Neural cell (in vitro differentiated cells): ENCODE measurements around the gene ANKRD62. TPM values are rescaled to one million over a fixed set of nuclear protein-coding genes. Genes with fewer than 3 reads are reported as not detected.

Source experiments
- H2AFZ ChIP-seq: fragments of 200-600, 300-800 bp; sonication (generic), shearing (Covaris generic); 2 replicates; pipeline ENCODE4 v1.6.0; 2014; ENCODE audit warnings: low read depth, mild to moderate bottlenecking, antibody characterized with exemption, low read length, moderate library complexity
- H3F3A ChIP-seq: fragments of 200-600 bp; shearing (Covaris generic); 2 replicates; pipeline ENCODE4 v1.6.1; 2016; ENCODE audit warnings: mild to moderate bottlenecking, moderate library complexity, mixed read lengths, antibody characterized with exemption, low read length; ENCODE audit not compliant: insufficient read depth, poor library complexity, severe bottlenecking
- H3K27ac ChIP-seq: fragments of 200-600, 300-800 bp; sonication (generic), shearing (Covaris generic); 2 replicates; pipeline ENCODE4 v1.5.1; 2014; ENCODE audit warnings: mild to moderate bottlenecking, low read length, moderate library complexity
- H3K27me3 ChIP-seq: fragments of 300-800, 200-600 bp; sonication (generic), shearing (Covaris generic); 2 replicates; pipeline ENCODE4 v1.6.0; 2014; ENCODE audit warnings: mild to moderate bottlenecking, low read depth, low read length, moderate library complexity; ENCODE audit not compliant: insufficient read depth
- H3K36me3 ChIP-seq: fragments of 300-800, 200-600 bp; sonication (generic), shearing (Covaris generic); 2 replicates; pipeline ENCODE4 v1.5.1; 2014; ENCODE audit warnings: mild to moderate bottlenecking, antibody characterized with exemption, low read length, moderate library complexity; ENCODE audit not compliant: insufficient read depth
- H3K4me2 ChIP-seq: fragments of 300-800, 200-600 bp; sonication (generic), shearing (Covaris generic); 2 replicates; pipeline ENCODE4 v1.6.0; 2014; ENCODE audit warnings: mild to moderate bottlenecking, low read length
- H3K4me3 ChIP-seq: fragments of 300-800, 200-600 bp; sonication (generic), shearing (Covaris generic); 2 replicates; pipeline ENCODE4 v1.5.1; 2014; ENCODE audit warnings: mild to moderate bottlenecking, low read length, moderate library complexity
- H3K79me2 ChIP-seq: fragments of 200-600 bp; shearing (Covaris generic); replicated peaks from 2 replicates; pipeline ENCODE4 v1.6.0; 2014; ENCODE audit warnings: mild to moderate bottlenecking, low read length, moderate library complexity; ENCODE audit not compliant: insufficient read depth
- H3K9ac ChIP-seq: fragments of 300-800, 200-600 bp; sonication (generic), shearing (Covaris generic); 2 replicates; pipeline ENCODE4 v1.6.1; 2016; ENCODE audit warnings: mild to moderate bottlenecking, low read length, mixed read lengths
- H3K9me2 ChIP-seq: fragments of 200-600 bp; shearing (Covaris generic); 2 replicates; pipeline ENCODE4 v1.6.1; 2016; ENCODE audit warnings: mild to moderate bottlenecking, low read length, mixed read lengths; ENCODE audit not compliant: insufficient read depth
- H3K9me3 ChIP-seq: fragments of 200-600, 300-800 bp; sonication (generic), shearing (Covaris generic); 2 replicates; pipeline ENCODE4 v1.6.1; 2016; ENCODE audit warnings: mild to moderate bottlenecking, mixed run types, low read length, moderate library complexity, mixed read lengths
- H4K20me1 ChIP-seq: fragments of 200-600 bp; shearing (Covaris generic); 2 replicates; pipeline ENCODE4 v1.6.1; 2016; ENCODE audit warnings: mild to moderate bottlenecking, mixed run types; ENCODE audit not compliant: insufficient read depth
- EP300 ChIP-seq: fragments of 450-650 bp; conservative IDR thresholded peaks from 2 replicates; pipeline ENCODE4 v1.6.1; 2014; ENCODE audit warnings: antibody characterized with exemption, mild to moderate bottlenecking, moderate library complexity; ENCODE audit not compliant: poor library complexity, severe bottlenecking
- EZH2 ChIP-seq: fragments of 200-600, 300-800 bp; shearing (Covaris generic), sonication (generic); IDR thresholded peaks from 2 replicates; pipeline ENCODE4 v1.6.1; 2014; ENCODE audit warnings: antibody characterized with exemption, low read length, borderline replicate concordance, mild to moderate bottlenecking; ENCODE audit not compliant: insufficient read depth, poor library complexity, severe bottlenecking
- MXI1 ChIP-seq: fragments of 450-650 bp; conservative IDR thresholded peaks from 2 replicates; pipeline ENCODE4 v1.6.1; 2014; ENCODE audit warnings: antibody characterized with exemption, mild to moderate bottlenecking; ENCODE audit not compliant: poor library complexity, severe bottlenecking
- POLR2AphosphoS5 ChIP-seq: IDR thresholded peaks from 2 replicates; pipeline ENCODE4 v1.6.1; 2012
- RAD21 ChIP-seq: fragments of 450-650 bp; conservative IDR thresholded peaks from 2 replicates; pipeline ENCODE4 v1.6.1; 2014; ENCODE audit warnings: antibody characterized with exemption, mild to moderate bottlenecking, moderate library complexity
- SMC3 ChIP-seq: fragments of 450-650 bp; conservative IDR thresholded peaks from 2 replicates; pipeline ENCODE4 v1.6.1; 2014; ENCODE audit warnings: antibody characterized with exemption, mild to moderate bottlenecking, moderate library complexity; ENCODE audit not compliant: poor library complexity
- TAF1 ChIP-seq: IDR thresholded peaks from 2 replicates; pipeline ENCODE4 v1.6.1; 2012; ENCODE audit warnings: low read depth
- polyA plus RNA-seq: library from polyadenylated mRNA; depleted of rRNA; stranded (reverse); fragments of >200 nt; gene quantifications from 2 replicates; pipeline ENCODE4 v1.2.3, GENCODE V29; 2014
- TF ChIP-seq, protein P1 (sequence below): IDR thresholded peaks from 2 replicates; pipeline ENCODE4 v1.6.1; 2012; ENCODE audit warnings: borderline replicate concordance
- TF ChIP-seq, protein P2 (sequence below): fragments of 450-650 bp; IDR thresholded peaks from 2 replicates; pipeline ENCODE4 v1.5.1; 2014; ENCODE audit warnings: antibody characterized with exemption, mild to moderate bottlenecking, moderate library complexity; ENCODE audit not compliant: poor library complexity, severe bottlenecking

ANKRD62 gene
- polyA plus RNA-seq, 1 donor from 2014 or later: not detected

DNA sequence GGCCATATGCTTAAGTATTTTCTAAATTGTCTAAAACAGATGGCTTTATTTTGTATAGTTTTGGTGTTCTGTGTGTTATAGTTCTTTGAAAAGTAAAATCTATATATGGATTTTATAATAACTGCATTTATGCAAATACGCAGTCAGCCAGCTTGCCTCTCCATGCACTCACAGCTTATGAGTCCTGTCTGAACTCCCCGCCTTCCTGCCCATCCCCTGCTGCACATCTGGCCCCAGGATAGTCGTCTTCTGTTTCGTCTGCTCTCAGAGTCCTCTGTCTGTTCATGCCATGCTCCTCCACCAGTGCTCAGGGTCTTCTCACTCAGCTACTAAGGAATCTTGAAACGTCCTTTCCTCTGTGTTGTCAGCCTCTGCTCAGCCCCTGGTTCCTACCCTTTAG, 28.2 kb upstream of the ANKRD62 start:
- H3K9ac ChIP-seq: no peak overlapping the region

DNA sequence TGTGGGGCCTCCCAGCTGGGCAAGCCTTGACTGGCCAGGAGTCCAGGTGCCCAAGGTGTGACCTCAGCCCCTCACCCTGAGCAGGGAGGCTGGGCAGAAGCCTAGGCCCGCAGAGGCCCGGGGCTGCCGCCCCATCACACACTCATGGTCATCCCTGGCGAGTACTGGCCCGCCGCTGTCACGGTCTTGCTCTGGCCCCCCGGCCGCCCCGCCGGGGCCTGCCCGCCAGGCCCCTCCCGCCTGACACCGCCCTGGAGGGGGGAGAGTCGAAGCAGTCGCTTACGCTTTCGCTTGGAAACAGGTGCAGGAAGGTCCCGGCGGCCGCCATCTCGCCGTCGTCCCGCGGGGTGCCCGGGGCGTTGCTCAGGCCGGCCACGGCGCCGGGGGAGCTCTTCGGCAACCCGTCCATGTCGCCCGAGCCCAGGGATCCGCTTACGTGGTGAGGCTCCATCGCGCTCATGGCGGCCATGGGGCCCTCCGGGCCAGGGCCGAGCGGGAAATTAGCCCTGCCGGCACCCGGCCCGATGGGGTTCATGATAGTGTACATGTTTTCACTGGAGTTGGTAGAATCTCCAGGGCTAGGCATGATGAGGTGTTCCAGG, 26.6 kb upstream of the ANKRD62 start:
- Histone ChIP-seq H4K20me1 (no peaks in the 10 kb centered on the region), H3K9ac (no peak overlapping the region), H3K9me3 (no peaks in the 10 kb centered on the region), H3K9me2 (no peaks in the 10 kb centered on the region), H3K27ac (no peak overlapping the region), H2AFZ (no peak overlapping the region), H3K27me3 (no peaks in the 10 kb centered on the region), H3F3A (no peaks in the 10 kb centered on the region), H3K36me3 (no peaks in the 10 kb centered on the region), H3K79me2 (no peaks in the 10 kb centered on the region), H3K4me3 (no peak overlapping the region), H3K4me2 (no peak overlapping the region)
- TF ChIP-seq EZH2 (no peak), SMC3 (no peak), POLR2AphosphoS5 (no peak), TAF1 (no peak), MXI1 (no peak), RAD21 (no peak), EP300 (no peak)
- TF ChIP-seq, protein P1, sequence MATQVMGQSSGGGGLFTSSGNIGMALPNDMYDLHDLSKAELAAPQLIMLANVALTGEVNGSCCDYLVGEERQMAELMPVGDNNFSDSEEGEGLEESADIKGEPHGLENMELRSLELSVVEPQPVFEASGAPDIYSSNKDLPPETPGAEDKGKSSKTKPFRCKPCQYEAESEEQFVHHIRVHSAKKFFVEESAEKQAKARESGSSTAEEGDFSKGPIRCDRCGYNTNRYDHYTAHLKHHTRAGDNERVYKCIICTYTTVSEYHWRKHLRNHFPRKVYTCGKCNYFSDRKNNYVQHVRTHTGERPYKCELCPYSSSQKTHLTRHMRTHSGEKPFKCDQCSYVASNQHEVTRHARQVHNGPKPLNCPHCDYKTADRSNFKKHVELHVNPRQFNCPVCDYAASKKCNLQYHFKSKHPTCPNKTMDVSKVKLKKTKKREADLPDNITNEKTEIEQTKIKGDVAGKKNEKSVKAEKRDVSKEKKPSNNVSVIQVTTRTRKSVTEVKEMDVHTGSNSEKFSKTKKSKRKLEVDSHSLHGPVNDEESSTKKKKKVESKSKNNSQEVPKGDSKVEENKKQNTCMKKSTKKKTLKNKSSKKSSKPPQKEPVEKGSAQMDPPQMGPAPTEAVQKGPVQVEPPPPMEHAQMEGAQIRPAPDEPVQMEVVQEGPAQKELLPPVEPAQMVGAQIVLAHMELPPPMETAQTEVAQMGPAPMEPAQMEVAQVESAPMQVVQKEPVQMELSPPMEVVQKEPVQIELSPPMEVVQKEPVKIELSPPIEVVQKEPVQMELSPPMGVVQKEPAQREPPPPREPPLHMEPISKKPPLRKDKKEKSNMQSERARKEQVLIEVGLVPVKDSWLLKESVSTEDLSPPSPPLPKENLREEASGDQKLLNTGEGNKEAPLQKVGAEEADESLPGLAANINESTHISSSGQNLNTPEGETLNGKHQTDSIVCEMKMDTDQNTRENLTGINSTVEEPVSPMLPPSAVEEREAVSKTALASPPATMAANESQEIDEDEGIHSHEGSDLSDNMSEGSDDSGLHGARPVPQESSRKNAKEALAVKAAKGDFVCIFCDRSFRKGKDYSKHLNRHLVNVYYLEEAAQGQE: no peak
- TF ChIP-seq, protein P2, sequence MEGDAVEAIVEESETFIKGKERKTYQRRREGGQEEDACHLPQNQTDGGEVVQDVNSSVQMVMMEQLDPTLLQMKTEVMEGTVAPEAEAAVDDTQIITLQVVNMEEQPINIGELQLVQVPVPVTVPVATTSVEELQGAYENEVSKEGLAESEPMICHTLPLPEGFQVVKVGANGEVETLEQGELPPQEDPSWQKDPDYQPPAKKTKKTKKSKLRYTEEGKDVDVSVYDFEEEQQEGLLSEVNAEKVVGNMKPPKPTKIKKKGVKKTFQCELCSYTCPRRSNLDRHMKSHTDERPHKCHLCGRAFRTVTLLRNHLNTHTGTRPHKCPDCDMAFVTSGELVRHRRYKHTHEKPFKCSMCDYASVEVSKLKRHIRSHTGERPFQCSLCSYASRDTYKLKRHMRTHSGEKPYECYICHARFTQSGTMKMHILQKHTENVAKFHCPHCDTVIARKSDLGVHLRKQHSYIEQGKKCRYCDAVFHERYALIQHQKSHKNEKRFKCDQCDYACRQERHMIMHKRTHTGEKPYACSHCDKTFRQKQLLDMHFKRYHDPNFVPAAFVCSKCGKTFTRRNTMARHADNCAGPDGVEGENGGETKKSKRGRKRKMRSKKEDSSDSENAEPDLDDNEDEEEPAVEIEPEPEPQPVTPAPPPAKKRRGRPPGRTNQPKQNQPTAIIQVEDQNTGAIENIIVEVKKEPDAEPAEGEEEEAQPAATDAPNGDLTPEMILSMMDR: no peak

More for the DNA sequence above, 28.2 kb upstream of the ANKRD62 start:
- Histone ChIP-seq H3K9me3 (no peaks in the 10 kb centered on the region), H3K36me3 (no peaks in the 10 kb centered on the region), H3K79me2 (no peaks in the 10 kb centered on the region), H2AFZ (no peak overlapping the region), H3K27ac (no peak overlapping the region), H3K27me3 (no peaks in the 10 kb centered on the region), H4K20me1 (no peaks in the 10 kb centered on the region), H3F3A (no peaks in the 10 kb centered on the region), H3K4me3 (no peak overlapping the region), H3K4me2 (no peak overlapping the region), H3K9me2 (no peaks in the 10 kb centered on the region)
- TF ChIP-seq, protein P1: no peak
- TF ChIP-seq TAF1 (no peak), SMC3 (no peak), MXI1 (no peak), POLR2AphosphoS5 (no peak), EP300 (no peak), EZH2 (no peak), RAD21 (no peak)
- TF ChIP-seq, protein P2: no peak
